ENCODE data around the gene MEMO1.

DNA sequence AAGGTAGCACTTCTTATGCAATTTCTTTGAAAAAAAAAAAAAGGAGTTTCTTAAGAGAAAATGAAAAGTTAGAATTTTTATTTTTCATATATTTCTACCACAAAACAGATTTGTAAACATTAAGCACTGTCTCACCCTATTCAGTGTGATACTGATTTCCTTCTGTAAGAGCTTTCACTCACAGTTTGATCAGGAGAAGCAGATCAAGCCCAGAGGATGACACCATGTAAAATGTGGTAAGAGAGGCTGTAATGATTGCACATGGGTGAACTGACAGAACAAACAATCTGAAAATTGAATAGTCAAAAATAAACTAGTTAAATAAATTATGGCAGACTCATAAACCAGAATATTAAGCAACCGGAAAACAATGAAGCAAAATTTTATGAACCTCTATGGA, 54.5 kb downstream of the MEMO1 start:
- TF ChIP-seq, protein P1, sequence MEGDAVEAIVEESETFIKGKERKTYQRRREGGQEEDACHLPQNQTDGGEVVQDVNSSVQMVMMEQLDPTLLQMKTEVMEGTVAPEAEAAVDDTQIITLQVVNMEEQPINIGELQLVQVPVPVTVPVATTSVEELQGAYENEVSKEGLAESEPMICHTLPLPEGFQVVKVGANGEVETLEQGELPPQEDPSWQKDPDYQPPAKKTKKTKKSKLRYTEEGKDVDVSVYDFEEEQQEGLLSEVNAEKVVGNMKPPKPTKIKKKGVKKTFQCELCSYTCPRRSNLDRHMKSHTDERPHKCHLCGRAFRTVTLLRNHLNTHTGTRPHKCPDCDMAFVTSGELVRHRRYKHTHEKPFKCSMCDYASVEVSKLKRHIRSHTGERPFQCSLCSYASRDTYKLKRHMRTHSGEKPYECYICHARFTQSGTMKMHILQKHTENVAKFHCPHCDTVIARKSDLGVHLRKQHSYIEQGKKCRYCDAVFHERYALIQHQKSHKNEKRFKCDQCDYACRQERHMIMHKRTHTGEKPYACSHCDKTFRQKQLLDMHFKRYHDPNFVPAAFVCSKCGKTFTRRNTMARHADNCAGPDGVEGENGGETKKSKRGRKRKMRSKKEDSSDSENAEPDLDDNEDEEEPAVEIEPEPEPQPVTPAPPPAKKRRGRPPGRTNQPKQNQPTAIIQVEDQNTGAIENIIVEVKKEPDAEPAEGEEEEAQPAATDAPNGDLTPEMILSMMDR (IDR thresholded peaks at IDR 0.05) = no peak
- TF ChIP-seq POLR2A (IDR thresholded peaks at IDR 0.05) = no peak
